GM12874 (cell line): Measurements from ENCODE around the gene C1QTNF2.

Source experiments
- TF ChIP-seq, protein P1 (sequence below): IDR thresholded peaks from 2 replicates; pipeline ENCODE4 v1.5.1; 2011; ENCODE audit warnings: low read depth, mild to moderate bottlenecking, control low read depth, low read length, moderate library complexity; ENCODE audit not compliant: insufficient read depth

The C1QTNF2 gene

GRCh38 chr5:160370713-160371034, 248 bp upstream of the C1QTNF2 start:
- TF ChIP-seq, protein P1, sequence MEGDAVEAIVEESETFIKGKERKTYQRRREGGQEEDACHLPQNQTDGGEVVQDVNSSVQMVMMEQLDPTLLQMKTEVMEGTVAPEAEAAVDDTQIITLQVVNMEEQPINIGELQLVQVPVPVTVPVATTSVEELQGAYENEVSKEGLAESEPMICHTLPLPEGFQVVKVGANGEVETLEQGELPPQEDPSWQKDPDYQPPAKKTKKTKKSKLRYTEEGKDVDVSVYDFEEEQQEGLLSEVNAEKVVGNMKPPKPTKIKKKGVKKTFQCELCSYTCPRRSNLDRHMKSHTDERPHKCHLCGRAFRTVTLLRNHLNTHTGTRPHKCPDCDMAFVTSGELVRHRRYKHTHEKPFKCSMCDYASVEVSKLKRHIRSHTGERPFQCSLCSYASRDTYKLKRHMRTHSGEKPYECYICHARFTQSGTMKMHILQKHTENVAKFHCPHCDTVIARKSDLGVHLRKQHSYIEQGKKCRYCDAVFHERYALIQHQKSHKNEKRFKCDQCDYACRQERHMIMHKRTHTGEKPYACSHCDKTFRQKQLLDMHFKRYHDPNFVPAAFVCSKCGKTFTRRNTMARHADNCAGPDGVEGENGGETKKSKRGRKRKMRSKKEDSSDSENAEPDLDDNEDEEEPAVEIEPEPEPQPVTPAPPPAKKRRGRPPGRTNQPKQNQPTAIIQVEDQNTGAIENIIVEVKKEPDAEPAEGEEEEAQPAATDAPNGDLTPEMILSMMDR: no peak

GRCh38 chr5:160367885-160368284, 2.5 kb downstream of the C1QTNF2 start:
- TF ChIP-seq, protein P1: no peak

GRCh38 chr5:160367261-160367660, 3.2 kb downstream of the C1QTNF2 start:
- TF ChIP-seq, protein P1: no peak

GRCh38 chr5:160366230-160366629, 4.2 kb downstream of the C1QTNF2 start:
- TF ChIP-seq, protein P1: no peak

- TF ChIP-seq, protein P1: no peak
Measured at GRCh38 chr5:160363660-160364395, 6.6 kb downstream of the C1QTNF2 start.

DNA sequence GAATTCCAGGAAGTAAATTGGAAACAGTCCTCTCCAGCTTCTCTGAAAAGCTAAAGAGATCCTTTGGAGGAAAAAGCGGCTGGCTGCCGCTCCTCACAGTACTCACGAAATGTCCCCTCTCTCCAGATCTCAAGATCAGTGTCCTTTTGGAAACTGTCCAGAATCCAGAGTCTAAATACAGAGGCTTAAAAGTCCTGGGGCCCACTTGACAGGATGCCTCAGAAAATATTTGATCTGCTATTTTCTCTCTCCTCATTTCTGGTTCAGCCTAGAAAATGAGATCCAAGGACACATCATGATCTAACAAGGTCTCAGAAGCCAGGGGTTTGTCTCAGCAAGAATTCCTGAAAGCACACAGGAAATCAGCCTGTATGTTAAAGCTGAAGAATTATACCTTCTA, 7.2 kb downstream of the C1QTNF2 start:
- TF ChIP-seq, protein P1: no peak

DNA sequence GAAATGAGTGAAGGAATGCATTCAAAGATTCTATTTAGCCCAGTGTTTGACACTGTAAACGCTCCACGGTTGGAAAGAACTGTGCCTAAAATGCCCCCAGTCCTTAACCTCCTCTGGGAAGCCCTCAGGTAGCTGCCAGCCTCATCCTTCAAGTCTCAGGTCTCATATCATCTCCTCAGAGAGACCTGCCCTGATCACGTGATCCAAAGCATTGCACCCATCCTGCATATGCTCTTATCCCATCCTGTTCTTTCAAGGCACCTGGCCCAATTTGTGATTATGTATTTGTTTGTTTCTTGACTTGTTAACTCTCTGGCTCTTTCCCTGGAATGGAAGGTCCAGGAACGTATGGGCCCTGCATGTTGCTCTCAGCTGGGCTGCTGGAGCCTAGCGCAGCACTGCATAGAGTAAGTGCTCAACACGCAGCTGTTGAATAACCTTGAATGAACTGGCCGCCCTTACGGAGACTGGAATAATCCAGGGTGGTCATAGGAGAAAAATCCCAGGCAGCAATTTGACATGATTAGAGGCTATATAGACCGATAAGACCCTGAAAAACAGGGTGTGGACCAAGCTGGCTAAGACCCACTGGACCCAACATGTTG, 8.7 kb downstream of the C1QTNF2 start:
- TF ChIP-seq, protein P1: no peak
